T47D (cell line): ENCODE measurements around the gene KIF18B.

Experiments
- DNase-seq, 2 experiments: peaks; one replicate each; pipeline versions ENCODE4 v3.0.0 to v3.0.0-alpha.2; 2011 to 2012; ENCODE audit warnings: low read depth in 1 of 2, low spot score in 1 of 2
- JUND ChIP-seq: IDR thresholded peaks from 2 replicates; pipeline ENCODE4 v1.6.1; 2012; ENCODE audit warnings: low read depth
- in situ Hi-C: cut with HindIII; loops from 2 replicates; pipeline ENCODE4 v1.10.0; 2016; ENCODE audit warnings: low sequenced_read_pairs, low pct_unique_long_range_greater_than_20kb

Gene KIF18B

GRCh38 chr17:44947461-44948314 lies at the start of gene KIF18B:
KIF18B (minus strand) TSS chr17:44947773; CDS start chr17:44936344, 11,429 bp downstream.
- peak; percentile 99 to 100 for DNase-seq
- TF ChIP-seq JUND, result no peak
- in situ Hi-C loops, result no loop called here

- in situ Hi-C loops, result no loop called here
- no peak for DNase-seq
- TF ChIP-seq JUND, result no peak
Measured at GRCh38 chr17:44996304-44996703, 48.7 kb upstream of the KIF18B start.

- no peak for TF ChIP-seq JUND
- no peak for DNase-seq
- in situ Hi-C loops, result no loop called here
Measured at GRCh38 chr17:44995436-44996001, 47.9 kb upstream of the KIF18B start.

GRCh38 chr17:44992242-44992939 lies 44.8 kb upstream of the KIF18B start:
- in situ Hi-C loops, result no loop called here
- TF ChIP-seq JUND, result no peak
- no peak for DNase-seq

- DNase-seq, result no peak
- in situ Hi-C loops, result no loop called here
- no peak for TF ChIP-seq JUND
Measured at GRCh38 chr17:44990994-44991393, 43.4 kb upstream of the KIF18B start.

- in situ Hi-C loops, result no loop called here
- no peak for TF ChIP-seq JUND
- no peak for DNase-seq
Measured at GRCh38 chr17:44989552-44990138, 42.1 kb upstream of the KIF18B start.

- no peak for DNase-seq
- in situ Hi-C loops, result no loop called here
- no peak for TF ChIP-seq JUND
Measured at GRCh38 chr17:44988044-44988942, 40.7 kb upstream of the KIF18B start.

GRCh38 chr17:44983563-44983962 lies 36.0 kb upstream of the KIF18B start:
- in situ Hi-C loops, result no loop called here
- no peak for TF ChIP-seq JUND

GRCh38 chr17:44982113-44982702 lies 34.6 kb upstream of the KIF18B start:
- no peak for DNase-seq
- no peak for TF ChIP-seq JUND
- in situ Hi-C loops, result no loop called here

More at GRCh38 chr17:44983563-44983962, 36.0 kb upstream of the KIF18B start:
- DNase-seq, result no peak

- in situ Hi-C loops, result no loop called here
- TF ChIP-seq JUND, result no peak
- peak; percentile 39 to 66 for DNase-seq
Measured at GRCh38 chr17:44981221-44981968, 33.8 kb upstream of the KIF18B start.

GRCh38 chr17:44979426-44979995 lies 31.9 kb upstream of the KIF18B start:
- in situ Hi-C loops, result no loop called here
- DNase-seq, result no peak
- TF ChIP-seq JUND, result no peak
